ENCODE results near the gene HGF. TPM values are rescaled to one million over a fixed set of nuclear protein-coding genes. Genes with fewer than 3 reads are reported as not detected.

Gene HGF
- total and polyA plus RNA-seq, 4 experiments from 2014 or later, result not detected

DNA sequence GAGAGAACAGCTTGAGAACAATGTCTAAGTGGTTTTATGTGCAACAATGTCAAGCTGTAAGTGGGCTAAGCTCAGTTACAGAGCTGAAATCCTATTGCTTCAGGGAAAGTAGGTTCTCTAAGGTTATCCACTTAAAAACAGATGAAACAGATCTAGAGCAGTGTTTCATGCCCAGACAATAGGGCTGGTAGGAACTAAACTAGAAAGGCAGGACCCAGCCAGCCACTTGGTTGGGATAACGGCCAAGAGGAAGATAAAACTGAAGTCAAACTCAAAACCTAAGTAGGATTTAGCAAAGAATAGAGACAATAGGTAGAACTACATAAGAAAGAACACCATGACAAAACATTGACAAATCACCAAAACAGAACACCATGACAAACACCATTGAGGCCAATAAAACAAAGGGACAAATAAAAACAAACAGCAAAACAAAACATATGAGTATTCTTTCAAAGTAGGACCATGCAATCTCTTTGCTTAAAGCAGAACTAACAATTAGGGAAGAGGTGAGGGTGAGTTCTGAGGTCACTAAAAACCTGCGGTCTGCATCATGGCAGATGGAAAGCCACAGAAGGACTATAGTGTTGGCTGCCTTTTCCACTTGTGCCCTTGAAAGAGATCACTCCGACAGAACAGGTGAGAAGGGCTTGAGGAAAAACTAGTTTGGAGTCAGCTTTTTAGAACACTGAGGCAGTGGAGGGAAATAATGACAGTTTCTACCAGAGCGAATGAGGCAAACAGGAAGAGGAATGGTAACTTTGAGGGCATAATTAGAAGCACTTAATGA lies 81.0 kb downstream of the HGF start:
- no peaks in the 10 kb centered on the region for H3K27me3 ChIP-seq (ENCODE audit: insufficient read depth, low read length)
- H3K27ac Mint-ChIP-seq, result no peak overlapping the region
- H3K27me3 Mint-ChIP-seq, result no peaks in the 10 kb centered on the region
- H3K4me3 Mint-ChIP-seq, result no peak overlapping the region
- CTCF ChIA-PET (ENCODE audit: partially characterized antibody), result interaction anchor here (1.1 kb wide), 2 partner anchors 8 to 19 kb away, joined by 3 read pairs; no protein-coding TSS in a partner anchor
- H3K4me1 Mint-ChIP-seq, result no peaks in the 10 kb centered on the region
- H3K4me1 ChIP-seq (ENCODE audit: insufficient read depth, low read length), result no peaks in the 10 kb centered on the region
- POLR2A ChIA-PET (ENCODE audit: partially characterized antibody), result no interaction called here
- no peak for DNase-seq
- no peak overlapping the region for H3K4me3 ChIP-seq (ENCODE audit: low read length in 2 of 2)
- H3K9me3 ChIP-seq (ENCODE audit: control insufficient read depth in 1 of 2, low read length in 2 of 2), result no peaks in the 10 kb centered on the region
- H3K9me3 Mint-ChIP-seq, result peaks cover 0 to 26% (median 8%) of the 10 kb centered on the region in 8 donors
- no peaks in the 10 kb centered on the region for H3K36me3 Mint-ChIP-seq
- H3K36me3 ChIP-seq (ENCODE audit: insufficient read depth, low read length), result no peaks in the 10 kb centered on the region
- intact Hi-C loops (cut with micrococcal nuclease), result no loop called here
- H3K27ac ChIP-seq (ENCODE audit: low read depth, low read length), result no peak overlapping the region

DNA sequence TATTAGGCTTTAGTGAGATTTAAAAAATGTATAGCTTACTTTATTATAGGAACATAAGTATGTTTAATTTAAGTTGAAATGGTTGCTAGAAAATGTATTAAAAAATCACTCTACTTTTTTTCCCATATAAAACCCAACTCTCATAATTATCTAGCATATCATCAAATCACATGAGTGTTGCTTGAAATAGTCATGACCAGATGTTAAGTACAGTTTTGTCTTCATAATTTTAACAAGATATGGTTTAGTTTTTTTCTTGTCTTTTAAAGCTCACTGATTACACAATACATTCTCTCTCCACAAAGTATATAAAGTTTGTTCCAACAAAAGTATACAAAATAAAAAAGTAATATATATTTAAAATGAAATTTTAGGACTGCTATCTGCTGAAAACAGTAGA lies 82.8 kb downstream of the HGF start:
- no peak overlapping the region for H3K4me3 ChIP-seq (ENCODE audit: low read length in 2 of 2)
- Mint-ChIP-seq H3K4me1 (no peaks in the 10 kb centered on the region), H3K4me3 (no peak overlapping the region), H3K36me3 (no peaks in the 10 kb centered on the region), H3K27me3 (no peaks in the 10 kb centered on the region), H3K27ac (no peak overlapping the region), H3K9me3 (peaks cover 0 to 23% (median 5%) of the 10 kb centered on the region in 8 donors)
- DNase-seq, result no peak
- ChIA-PET POLR2A (ENCODE audit: partially characterized antibody) (no interaction called here), CTCF (ENCODE audit: partially characterized antibody) (no interaction called here)
- intact Hi-C loops (cut with micrococcal nuclease), result no loop called here
- no peaks in the 10 kb centered on the region for H3K36me3 ChIP-seq (ENCODE audit: insufficient read depth, low read length)
- no peak overlapping the region for H3K27ac ChIP-seq (ENCODE audit: low read depth, low read length)
- H3K27me3 ChIP-seq (ENCODE audit: insufficient read depth, low read length), result no peaks in the 10 kb centered on the region
- no peaks in the 10 kb centered on the region for H3K4me1 ChIP-seq (ENCODE audit: insufficient read depth, low read length)
- no peaks in the 10 kb centered on the region for H3K9me3 ChIP-seq (ENCODE audit: control insufficient read depth in 1 of 2, low read length in 2 of 2)

DNA sequence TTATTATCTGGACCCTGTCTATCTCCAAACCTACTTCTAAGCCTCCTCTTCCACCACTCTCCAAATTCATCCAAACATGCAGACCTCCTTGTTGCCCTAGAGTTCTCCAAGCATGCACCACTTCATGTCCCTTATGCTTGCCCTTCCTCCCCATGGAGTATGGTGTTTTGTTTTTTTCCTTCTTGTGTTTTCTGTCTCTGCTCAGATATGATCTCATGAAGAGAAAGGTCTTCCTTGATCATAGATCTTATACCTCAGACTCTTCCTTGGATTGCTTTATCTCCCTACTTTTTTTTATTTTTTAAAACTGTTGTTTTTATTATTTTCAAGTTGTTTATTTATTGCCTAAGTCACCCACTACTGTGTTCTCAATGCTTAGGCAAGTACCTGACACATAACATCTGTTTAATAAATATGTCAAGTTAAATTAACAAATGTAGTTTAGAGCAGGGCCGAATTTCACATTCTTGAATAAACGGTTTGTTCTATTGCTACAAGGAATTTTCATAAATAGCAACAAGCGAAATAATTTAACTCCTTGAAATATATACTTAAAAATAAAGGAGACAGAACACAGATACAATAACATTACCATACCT lies 84.5 kb downstream of the HGF start:
- no peaks in the 10 kb centered on the region for H3K4me1 Mint-ChIP-seq
- H3K9me3 Mint-ChIP-seq, result peaks cover 0 to 19% (median 5%) of the 10 kb centered on the region in 8 donors
- no peak overlapping the region for H3K27ac ChIP-seq (ENCODE audit: low read depth, low read length)
- H3K4me1 ChIP-seq (ENCODE audit: insufficient read depth, low read length), result no peaks in the 10 kb centered on the region
- DNase-seq, result no peak
- ChIA-PET POLR2A (ENCODE audit: partially characterized antibody) (no interaction called here), CTCF (ENCODE audit: partially characterized antibody) (no interaction called here)
- no peaks in the 10 kb centered on the region for H3K27me3 ChIP-seq (ENCODE audit: insufficient read depth, low read length)
- H3K4me3 ChIP-seq (ENCODE audit: low read length in 2 of 2), result no peak overlapping the region
- H3K36me3 Mint-ChIP-seq, result no peaks in the 10 kb centered on the region
- no peaks in the 10 kb centered on the region for H3K36me3 ChIP-seq (ENCODE audit: insufficient read depth, low read length)
- intact Hi-C loops (cut with micrococcal nuclease), result no loop called here
- H3K27ac Mint-ChIP-seq, result no peak overlapping the region
- H3K27me3 Mint-ChIP-seq, result no peaks in the 10 kb centered on the region
- H3K9me3 ChIP-seq (ENCODE audit: control insufficient read depth in 1 of 2, low read length in 2 of 2), result no peaks in the 10 kb centered on the region
- H3K4me3 Mint-ChIP-seq, result no peak overlapping the region

DNA sequence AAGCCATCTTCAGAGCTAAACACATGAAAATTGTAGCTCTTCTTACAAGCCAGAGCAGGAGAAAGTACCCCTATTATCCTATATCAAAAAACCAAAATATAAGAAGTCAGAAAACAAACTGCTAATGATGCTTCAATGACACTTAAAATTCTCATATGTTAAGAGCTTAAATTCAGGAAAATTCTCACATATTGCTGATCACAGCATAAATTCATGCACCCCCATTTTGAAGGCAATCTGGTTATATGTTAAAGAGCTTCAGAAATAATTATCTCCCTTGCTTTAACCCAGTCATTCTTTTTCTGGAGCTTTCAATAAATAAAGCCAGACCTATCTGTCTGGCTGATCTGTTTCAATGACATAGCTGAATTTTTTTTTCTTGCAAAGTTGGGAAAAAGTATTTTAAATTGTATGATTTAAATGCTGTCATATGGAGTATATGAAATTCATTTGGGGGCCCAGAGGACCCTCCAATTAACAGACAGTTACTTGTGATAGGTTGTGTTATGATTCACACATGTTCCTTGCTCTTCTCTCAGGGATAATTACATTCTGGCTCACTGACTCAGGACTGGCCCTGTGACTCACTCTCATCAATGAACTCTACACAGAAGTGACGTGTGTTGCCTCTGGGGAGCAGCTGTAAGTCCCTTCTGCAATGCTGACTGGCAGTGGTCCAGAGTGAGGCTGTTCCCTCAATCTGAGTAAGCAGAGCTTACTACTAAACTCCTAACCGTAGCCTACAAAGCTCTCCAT lies 85.2 kb downstream of the HGF start:
- Histone ChIP-seq H3K27me3 (ENCODE audit: insufficient read depth, low read length) (no peaks in the 10 kb centered on the region), H3K9me3 (ENCODE audit: control insufficient read depth in 1 of 2, low read length in 2 of 2) (no peaks in the 10 kb centered on the region), H3K4me1 (ENCODE audit: insufficient read depth, low read length) (no peaks in the 10 kb centered on the region), H3K4me3 (ENCODE audit: low read length in 2 of 2) (no peak overlapping the region), H3K27ac (ENCODE audit: low read depth, low read length) (no peak overlapping the region), H3K36me3 (ENCODE audit: insufficient read depth, low read length) (no peaks in the 10 kb centered on the region)
- Mint-ChIP-seq H3K4me1 (no peaks in the 10 kb centered on the region), H3K27ac (no peak overlapping the region), H3K27me3 (no peaks in the 10 kb centered on the region), H3K4me3 (no peak overlapping the region), H3K36me3 (no peaks in the 10 kb centered on the region), H3K9me3 (peaks cover 0 to 22% (median 5%) of the 10 kb centered on the region in 8 donors)
- intact Hi-C loops (cut with micrococcal nuclease), result no loop called here
- ChIA-PET POLR2A (ENCODE audit: partially characterized antibody) (no interaction called here), CTCF (ENCODE audit: partially characterized antibody) (no interaction called here)
- no peak for DNase-seq

DNA sequence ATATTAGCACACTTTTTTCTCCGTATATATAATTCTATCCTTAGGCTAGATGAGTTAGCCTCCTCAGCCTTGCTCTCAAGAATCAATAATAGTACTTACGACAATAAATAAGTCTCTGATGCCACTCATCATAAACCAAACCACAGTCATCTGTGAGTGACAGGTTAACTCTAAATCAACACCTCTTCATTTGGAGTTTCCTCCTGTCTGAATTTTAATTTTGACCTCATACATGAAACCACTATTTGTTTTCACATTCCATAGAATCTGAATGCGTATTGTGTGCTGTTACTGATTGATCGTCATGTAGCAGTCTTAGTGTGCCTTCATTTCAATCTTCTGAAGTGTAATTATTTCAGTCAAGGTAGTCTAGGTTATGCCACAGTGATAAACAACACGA lies 85.8 kb downstream of the HGF start:
- POLR2A ChIA-PET (ENCODE audit: partially characterized antibody), result no interaction called here
- Mint-ChIP-seq H3K27ac (no peak overlapping the region), H3K36me3 (no peaks in the 10 kb centered on the region)

DNA sequence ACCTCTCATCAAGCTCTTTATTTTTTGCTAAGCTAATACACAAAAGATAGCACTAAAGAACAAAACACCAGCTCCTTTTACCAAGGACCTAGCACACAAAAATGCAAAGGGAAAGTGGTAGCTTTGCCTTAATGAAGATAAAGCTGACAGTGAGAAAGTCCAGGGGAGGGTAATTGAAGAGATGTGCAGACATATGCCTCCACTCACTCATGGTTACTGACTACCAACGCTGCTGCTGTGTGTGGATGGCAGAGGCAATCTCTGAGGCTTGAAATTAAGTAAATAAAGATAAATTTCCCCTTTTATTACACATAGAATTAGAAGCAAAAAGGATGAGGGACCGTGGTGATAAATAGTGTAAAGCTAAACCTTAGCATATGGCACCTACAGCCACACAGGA lies 87.0 kb downstream of the HGF start:
- H3K4me3 Mint-ChIP-seq, result no peak overlapping the region
- Histone ChIP-seq H3K4me1 (ENCODE audit: insufficient read depth, low read length) (no peaks in the 10 kb centered on the region), H3K27me3 (ENCODE audit: insufficient read depth, low read length) (no peaks in the 10 kb centered on the region), H3K36me3 (ENCODE audit: insufficient read depth, low read length) (no peaks in the 10 kb centered on the region), H3K27ac (ENCODE audit: low read depth, low read length) (no peak overlapping the region), H3K4me3 (ENCODE audit: low read length in 2 of 2) (no peak overlapping the region), H3K9me3 (ENCODE audit: control insufficient read depth in 1 of 2, low read length in 2 of 2) (peaks cover 0 to 3% of the 10 kb centered on the region in 2 donors)
- ChIA-PET CTCF (ENCODE audit: partially characterized antibody) (no interaction called here), POLR2A (ENCODE audit: partially characterized antibody) (no interaction called here)
- no peaks in the 10 kb centered on the region for H3K4me1 Mint-ChIP-seq
- no peak overlapping the region for H3K27ac Mint-ChIP-seq
- no peak for DNase-seq
- no peaks in the 10 kb centered on the region for H3K27me3 Mint-ChIP-seq
- peaks cover 0 to 19% (median 2%) of the 10 kb centered on the region in 8 donors for H3K9me3 Mint-ChIP-seq
- no peaks in the 10 kb centered on the region for H3K36me3 Mint-ChIP-seq
- intact Hi-C loops (cut with micrococcal nuclease), result no loop called here

More for the DNA sequence above, 85.8 kb downstream of the HGF start:
- H3K4me1 ChIP-seq (ENCODE audit: insufficient read depth, low read length), result no peaks in the 10 kb centered on the region
- H3K27me3 ChIP-seq (ENCODE audit: insufficient read depth, low read length), result no peaks in the 10 kb centered on the region
- Mint-ChIP-seq H3K4me3 (no peak overlapping the region), H3K9me3 (peaks cover 0 to 19% (median 5%) of the 10 kb centered on the region in 8 donors), H3K4me1 (no peaks in the 10 kb centered on the region), H3K27me3 (no peaks in the 10 kb centered on the region)
- no peaks in the 10 kb centered on the region for H3K9me3 ChIP-seq (ENCODE audit: control insufficient read depth in 1 of 2, low read length in 2 of 2)
- no peak for DNase-seq
- CTCF ChIA-PET (ENCODE audit: partially characterized antibody), result no interaction called here
- H3K4me3 ChIP-seq (ENCODE audit: low read length in 2 of 2), result no peak overlapping the region
- H3K27ac ChIP-seq (ENCODE audit: low read depth, low read length), result no peak overlapping the region
- intact Hi-C loops (cut with micrococcal nuclease), result no loop called here
- no peaks in the 10 kb centered on the region for H3K36me3 ChIP-seq (ENCODE audit: insufficient read depth, low read length)

DNA sequence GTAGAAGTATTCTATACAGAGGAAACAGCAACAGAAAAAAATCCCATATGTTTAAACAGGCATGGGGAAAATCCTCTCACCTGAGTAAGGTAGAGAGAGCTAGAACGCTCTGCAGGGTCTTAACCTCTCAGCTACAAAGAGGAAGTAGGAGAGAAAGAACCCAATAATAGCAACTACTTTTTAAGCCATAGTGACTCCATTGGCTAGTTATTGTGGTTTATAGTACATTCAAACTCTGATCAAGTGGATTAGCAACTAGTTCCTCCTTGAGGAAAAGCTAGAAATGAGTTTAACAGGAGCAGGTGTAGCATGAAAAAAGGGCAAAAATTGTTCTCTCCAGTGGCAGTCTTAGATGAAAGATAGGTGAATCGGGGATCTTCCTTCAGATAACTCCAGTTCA lies 89.7 kb downstream of the HGF start:
- ChIA-PET CTCF (ENCODE audit: partially characterized antibody) (no interaction called here), POLR2A (ENCODE audit: partially characterized antibody) (no interaction called here)
- Mint-ChIP-seq H3K27me3 (no peaks in the 10 kb centered on the region), H3K4me3 (no peak overlapping the region), H3K27ac (no peak overlapping the region), H3K36me3 (no peaks in the 10 kb centered on the region), H3K4me1 (no peaks in the 10 kb centered on the region), H3K9me3 (peaks cover 0 to 17% (median 7%) of the 10 kb centered on the region in 8 donors)
- no peak overlapping the region for H3K27ac ChIP-seq (ENCODE audit: low read depth, low read length)
- no peak for DNase-seq
- no peaks in the 10 kb centered on the region for H3K27me3 ChIP-seq (ENCODE audit: insufficient read depth, low read length)
- intact Hi-C loops (cut with micrococcal nuclease), result no loop called here
- H3K36me3 ChIP-seq (ENCODE audit: insufficient read depth, low read length), result no peaks in the 10 kb centered on the region
- no peaks in the 10 kb centered on the region for H3K4me1 ChIP-seq (ENCODE audit: insufficient read depth, low read length)
- H3K4me3 ChIP-seq (ENCODE audit: low read length in 2 of 2), result no peak overlapping the region
- peaks cover 0 to 3% of the 10 kb centered on the region in 2 donors for H3K9me3 ChIP-seq (ENCODE audit: control insufficient read depth in 1 of 2, low read length in 2 of 2)
